ENCODE measurements around the gene PTBP3. TPM values are rescaled to one million over a fixed set of nuclear protein-coding genes. Genes with fewer than 3 reads are reported as not detected.

Gene PTBP3
- total RNA-seq, 2 donors from 2014 or later, result 26.5 to 55.6 TPM

GRCh38 chr9:112325127-112325526 lies 8.3 kb downstream of the PTBP3 start:
- TF ChIP-seq CTCF (IDR thresholded peaks at IDR 0.05), result no peak
- Histone ChIP-seq H3K9me3 (no peaks in the 10 kb centered on the region), H3K4me3 (no peak overlapping the region), H3K4me1 (ENCODE audit: control insufficient read depth in 1 of 2, low read depth in 2 of 2) (peaks cover 0 to 10% of the 10 kb centered on the region in 2 donors), H3K27ac (no peak overlapping the region), H3K27me3 (replicated peaks; ENCODE audit: insufficient read depth) (no peaks in the 10 kb centered on the region), H3K36me3 (no peaks in the 10 kb centered on the region)
- no peak for DNase-seq (ENCODE audit: low spot score)
- ATAC-seq (ENCODE audit: insufficient number of reproducible peaks, low FRiP score, low read depth), result no peak

- TF ChIP-seq CTCF (IDR thresholded peaks at IDR 0.05), result no peak
- DNase-seq (ENCODE audit: low spot score) (no peak), ATAC-seq (ENCODE audit: insufficient number of reproducible peaks, low FRiP score, low read depth) (no peak)
- Histone ChIP-seq H3K36me3 (no peaks in the 10 kb centered on the region), H3K4me1 (ENCODE audit: control insufficient read depth in 1 of 2, low read depth in 2 of 2) (peaks cover 0 to 7% of the 10 kb centered on the region in 2 donors), H3K9me3 (no peaks in the 10 kb centered on the region), H3K27ac (no peak overlapping the region), H3K27me3 (replicated peaks; ENCODE audit: insufficient read depth) (no peaks in the 10 kb centered on the region), H3K4me3 (no peak overlapping the region)
These were observed 10.0 kb downstream of the PTBP3 start for GRCh38 chr9:112323378-112323854.

- H3K27ac ChIP-seq, result no peak overlapping the region
- ATAC-seq (ENCODE audit: insufficient number of reproducible peaks, low FRiP score, low read depth) (no peak), DNase-seq (ENCODE audit: low spot score) (no peak)
- no peaks in the 10 kb centered on the region for H3K27me3 ChIP-seq (replicated peaks; ENCODE audit: insufficient read depth)
- H3K9me3 ChIP-seq, result no peaks in the 10 kb centered on the region
- no peaks in the 10 kb centered on the region for H3K36me3 ChIP-seq
- no peak overlapping the region for H3K4me3 ChIP-seq
- H3K4me1 ChIP-seq (ENCODE audit: control insufficient read depth in 1 of 2, low read depth in 2 of 2), result peaks cover 0 to 3% of the 10 kb centered on the region in 2 donors
- TF ChIP-seq CTCF (IDR thresholded peaks at IDR 0.05), result no peak
These were observed 10.6 kb downstream of the PTBP3 start for GRCh38 chr9:112322701-112323377.

- H3K36me3 ChIP-seq, result no peaks in the 10 kb centered on the region
- no peak overlapping the region for H3K4me3 ChIP-seq
- H3K27me3 ChIP-seq (replicated peaks; ENCODE audit: insufficient read depth), result no peaks in the 10 kb centered on the region
- ATAC-seq (ENCODE audit: insufficient number of reproducible peaks, low FRiP score, low read depth) (no peak), DNase-seq (ENCODE audit: low spot score) (no peak)
- no peak for TF ChIP-seq CTCF (IDR thresholded peaks at IDR 0.05)
- H3K27ac ChIP-seq, result no peak overlapping the region
- H3K9me3 ChIP-seq, result no peaks in the 10 kb centered on the region
- H3K4me1 ChIP-seq (ENCODE audit: control insufficient read depth in 1 of 2, low read depth in 2 of 2), result peaks cover 4 to 9% of the 10 kb centered on the region in 2 donors
These were observed 17.0 kb downstream of the PTBP3 start for GRCh38 chr9:112316258-112316943.
